Thyroid gland (tissue), 4 donors: ENCODE results near the gene ACYP1.

Source experiments
- CTCF ChIP-seq, 6 experiments: fragments of 200-600 bp in 3 of 6; fragments of 450-650 bp in 3 of 6; sonication (generic) in 3 of 6; IDR thresholded peaks; one replicate each; pipeline ENCODE4 v1.5.1; 2016 to 2019; ENCODE audit warnings: antibody characterized with exemption in 6 of 6, mild to moderate bottlenecking in 2 of 6, inconsistent platforms in 1 of 6, moderate library complexity in 1 of 6
- POLR2A ChIP-seq, 2 donors: fragments of 450-650 bp; IDR thresholded peaks; one replicate each; pipeline ENCODE4 v1.6.1; 2017; ENCODE audit warnings: antibody characterized with exemption in 2 of 2, mild to moderate bottlenecking in 2 of 2, moderate library complexity in 1 of 2

- TF ChIP-seq CTCF (IDR thresholded peaks at IDR 0.05), result no peak
- no peak for TF ChIP-seq POLR2A (IDR thresholded peaks at IDR 0.05)
Measured at GRCh38 chr14:75109877-75110276, 46.1 kb upstream of the ACYP1 start.
